HG02678 (cell line): ENCODE data around the gene PPP6R1.

ENCODE experiments used
- ATAC-seq: cut with Tn5 transposase; IDR thresholded peaks from one replicate; pipeline ENCODE4 v1.9.1; 2021; ENCODE audit warnings: mild to moderate bottlenecking, moderate library complexity; ENCODE audit not compliant: unreplicated experiment

The PPP6R1 gene

DNA sequence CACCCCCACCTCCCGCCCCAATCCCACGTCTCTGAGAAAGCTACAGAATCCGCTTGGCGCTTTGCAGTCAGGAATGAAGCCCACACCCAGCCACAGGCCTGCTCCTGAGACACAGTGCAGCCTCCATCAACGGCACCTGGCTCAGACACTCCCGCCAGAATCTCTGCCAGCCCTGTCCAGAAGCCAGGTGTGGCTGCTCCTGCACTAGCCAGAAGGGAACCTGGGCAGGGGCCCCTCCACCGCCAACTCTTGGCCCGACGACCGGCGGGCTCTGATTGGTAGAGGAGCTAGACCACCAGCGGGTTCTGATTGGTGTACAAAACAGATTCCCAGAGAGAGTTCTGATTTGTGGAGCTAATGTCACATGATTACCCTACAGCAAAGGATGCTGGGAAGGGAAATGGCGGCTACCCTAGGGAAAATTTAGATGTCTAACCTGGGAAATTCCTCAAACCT, 2.9 kb upstream of the PPP6R1 start:
- no peak for ATAC-seq

- no peak for ATAC-seq
These were observed 858 bp upstream of the PPP6R1 start for GRCh38 chr19:55259540-55260210.

- ATAC-seq = peak; percentile 16
These were observed 365 bp downstream of the PPP6R1 start for GRCh38 chr19:55258476-55258827.

GRCh38 chr19:55257461-55258420, 1.1 kb downstream of the PPP6R1 start:
- no peak for ATAC-seq

DNA sequence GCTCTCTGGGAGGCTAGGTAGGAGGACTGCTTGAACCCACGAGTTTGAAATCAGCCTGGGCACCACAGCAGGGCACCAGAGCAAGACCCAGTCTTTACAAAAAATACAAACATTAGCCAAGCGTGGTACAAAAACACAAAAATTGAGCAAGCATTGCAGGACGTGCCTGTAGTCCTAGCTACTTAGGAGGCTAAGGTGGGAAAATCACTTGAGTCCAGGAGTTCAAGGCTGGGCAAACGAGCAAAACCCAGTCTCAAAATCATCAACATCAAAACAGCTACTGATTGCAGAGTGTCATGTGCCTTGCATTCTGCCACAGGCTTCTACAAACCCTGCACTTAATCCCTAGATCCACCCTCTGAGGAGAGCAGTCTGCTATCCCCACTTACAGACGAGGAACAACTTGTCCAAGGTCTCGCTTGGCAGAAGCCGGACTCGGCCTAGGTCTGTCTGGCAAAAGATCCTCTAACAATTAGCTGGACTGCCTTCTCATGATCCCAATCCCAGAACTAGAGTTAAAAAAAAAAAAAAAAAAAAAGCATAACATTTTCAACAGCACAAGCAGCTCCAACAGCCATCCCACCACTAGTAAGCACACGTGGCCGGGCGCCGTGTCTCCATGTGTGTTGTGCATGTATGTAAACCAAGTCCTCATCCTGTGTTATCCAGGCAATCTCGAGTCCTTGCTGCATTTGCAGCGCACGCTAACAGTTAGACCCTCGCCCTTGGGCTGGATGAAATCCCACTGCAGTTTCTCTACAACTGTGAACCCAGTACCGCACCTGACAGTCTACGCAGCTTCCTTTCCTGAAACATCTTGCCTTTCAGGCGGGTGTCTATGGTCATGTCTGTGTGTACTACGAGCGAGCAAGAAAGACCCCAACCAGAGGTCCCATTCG, 2.0 kb downstream of the PPP6R1 start:
- no peak for ATAC-seq

DNA sequence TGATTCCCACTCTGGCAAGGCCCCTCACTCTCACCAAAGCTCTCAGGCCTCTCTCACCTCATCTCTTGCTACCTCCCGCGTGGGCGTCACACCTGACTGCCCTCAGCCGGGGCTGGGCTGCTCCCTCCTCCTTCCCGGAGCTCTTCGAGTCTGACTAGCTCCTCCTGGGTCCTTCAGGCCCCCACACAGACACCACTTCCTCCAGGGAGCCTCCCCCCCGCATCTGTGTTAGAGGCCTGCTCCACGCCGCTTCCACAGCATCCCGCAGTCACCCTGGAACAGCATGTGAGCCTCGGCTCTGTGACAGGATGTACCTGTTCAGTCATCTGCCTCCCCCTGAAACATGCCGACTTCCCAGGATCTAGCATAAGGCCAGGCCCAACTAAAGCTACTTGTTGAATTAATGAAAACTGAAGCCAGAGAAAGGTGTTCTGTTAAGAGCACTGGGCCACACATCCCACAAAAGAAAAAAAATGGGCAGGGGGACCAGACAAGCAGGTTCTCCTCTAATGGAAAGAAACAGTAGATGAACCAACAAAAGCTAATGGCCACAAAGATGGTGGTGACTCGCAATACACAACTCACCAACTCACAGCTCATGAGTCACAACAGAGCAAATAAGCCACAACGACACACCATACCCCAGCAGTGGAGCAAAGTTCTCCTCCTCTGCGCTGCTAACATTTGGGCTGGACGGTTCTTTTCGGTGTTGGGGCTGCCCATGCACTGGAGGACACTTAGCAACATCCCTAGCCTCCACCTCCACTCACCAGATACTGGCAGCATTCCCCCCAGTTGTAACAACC, 3.0 kb downstream of the PPP6R1 start:
- ATAC-seq = no peak

GRCh38 chr19:55254625-55254977, 4.2 kb downstream of the PPP6R1 start:
- ATAC-seq = no peak

DNA sequence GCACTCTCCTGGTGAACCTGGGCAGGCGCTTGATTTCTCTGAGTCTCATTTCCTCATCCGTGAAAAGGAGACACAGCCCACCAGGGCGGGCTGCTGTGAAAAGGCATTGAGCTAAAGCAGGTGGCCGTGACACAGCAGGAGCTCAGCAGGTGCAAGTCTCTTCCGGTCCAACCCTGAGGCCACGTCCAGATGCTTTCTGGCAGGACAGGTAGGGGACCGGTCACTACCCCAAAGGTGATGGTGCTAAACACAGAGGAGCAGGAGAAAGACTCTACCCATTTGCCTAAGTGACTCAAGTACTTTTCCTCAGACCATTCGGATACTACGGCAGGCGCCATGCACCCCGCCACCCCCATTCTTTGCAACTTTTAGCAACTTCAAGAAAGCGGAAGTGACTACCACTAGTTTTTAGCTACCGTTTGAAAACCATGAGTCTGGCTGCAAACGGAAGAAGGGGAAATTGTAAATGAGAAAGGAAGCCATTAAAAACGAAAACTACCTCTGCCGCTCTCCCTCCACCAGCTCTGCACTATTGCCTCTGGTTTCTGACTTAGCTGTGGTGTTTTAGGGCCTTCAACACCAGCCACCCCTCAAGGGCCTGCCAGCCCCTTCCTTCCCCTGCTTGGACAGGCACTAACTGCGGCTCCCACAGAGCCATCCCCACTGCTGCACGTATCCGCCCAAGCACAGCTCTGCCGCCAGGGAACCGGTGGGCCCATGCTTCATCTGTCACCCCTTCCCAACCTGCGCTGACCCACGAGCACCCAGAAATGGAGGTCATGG, 4.8 kb downstream of the PPP6R1 start:
- ATAC-seq = peak; percentile 52

GRCh38 chr19:55252760-55253663, 5.8 kb downstream of the PPP6R1 start:
- ATAC-seq = no peak

DNA sequence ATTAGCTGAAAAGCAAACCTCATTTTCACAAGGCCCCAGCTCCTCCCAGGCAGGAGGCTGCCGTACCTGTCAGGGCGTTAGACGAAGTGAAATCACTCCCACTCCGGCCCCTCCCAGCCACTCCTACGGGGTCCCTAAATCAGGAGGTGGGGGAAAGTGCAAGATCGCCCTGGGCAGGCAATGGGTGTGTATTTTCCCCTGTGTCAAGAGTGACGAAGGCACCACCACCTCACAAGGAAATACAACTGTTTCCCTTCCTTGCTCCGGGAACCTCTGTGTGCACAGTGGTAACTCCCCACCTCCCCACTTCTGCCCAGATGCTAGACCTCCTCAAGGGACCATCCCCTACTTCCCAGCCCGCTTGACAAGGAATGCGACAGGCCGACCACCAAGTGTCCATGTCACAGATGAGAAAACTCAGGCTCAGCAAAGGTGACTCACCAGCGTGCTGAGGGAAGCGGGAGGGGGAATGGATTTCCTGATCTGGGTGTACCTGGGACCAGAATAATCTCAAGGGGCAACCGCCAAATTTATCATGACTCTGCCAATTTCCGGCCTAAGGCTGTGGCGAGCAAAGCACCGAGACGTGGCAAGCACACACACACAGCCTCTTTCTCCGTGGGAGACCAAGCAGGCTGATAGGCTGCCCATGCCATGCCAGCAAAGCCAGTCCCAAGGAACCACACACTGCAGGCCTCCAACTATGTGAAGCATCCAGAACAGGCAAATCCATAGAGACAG, 7.3 kb downstream of the PPP6R1 start:
- no peak for ATAC-seq

GRCh38 chr19:55250262-55251036, 8.4 kb downstream of the PPP6R1 start:
- ATAC-seq = no peak

DNA sequence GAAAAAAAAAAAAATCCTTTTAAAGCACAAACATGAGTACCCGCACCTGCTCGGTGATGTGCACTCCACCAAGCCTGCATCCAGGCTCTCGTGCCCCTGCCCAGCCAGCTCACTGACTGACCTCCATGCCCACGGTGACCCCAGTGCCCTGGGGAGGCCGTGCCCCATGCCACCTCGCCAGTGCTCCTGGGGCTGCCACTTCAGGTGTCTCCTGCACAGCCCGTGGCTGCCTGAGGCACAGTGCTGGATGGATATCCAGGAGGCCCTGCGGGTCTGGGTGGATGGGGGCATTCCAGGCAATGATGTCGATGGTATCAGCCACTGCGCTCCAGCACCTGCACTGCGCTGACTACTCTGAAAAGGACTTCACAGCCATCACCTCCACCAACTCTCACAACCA, 9.0 kb downstream of the PPP6R1 start:
- no peak for ATAC-seq

DNA sequence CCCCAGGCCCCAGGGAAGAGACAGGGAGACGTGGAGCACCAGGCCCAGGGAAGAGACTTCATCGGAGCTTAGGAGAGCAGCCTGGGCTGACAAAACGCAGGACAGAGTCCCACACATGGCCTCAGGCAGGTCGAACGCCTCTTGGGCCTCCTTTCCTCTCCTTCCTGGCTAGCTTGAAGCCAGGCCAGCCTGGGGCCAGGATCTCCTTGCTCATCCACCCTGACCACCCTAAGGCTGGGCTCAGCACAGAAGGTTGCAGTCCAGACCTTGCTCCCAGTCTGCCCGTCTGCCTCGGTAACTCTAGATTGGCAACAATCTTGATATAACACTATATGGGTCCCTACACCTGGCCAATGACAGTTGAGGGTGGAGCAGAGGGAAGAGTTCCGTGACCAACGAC, 10.1 kb downstream of the PPP6R1 start:
- no peak for ATAC-seq

- ATAC-seq = no peak
These were observed 10.6 kb downstream of the PPP6R1 start for GRCh38 chr19:55248166-55248675.

- no peak for ATAC-seq
These were observed 11.2 kb downstream of the PPP6R1 start for GRCh38 chr19:55247621-55248099.
